ENCODE results near the gene IL17RC. TPM values are rescaled to one million over a fixed set of nuclear protein-coding genes. Genes with fewer than 3 reads are reported as not detected.
"Not testable (repeated sequence)": the region's sequence is repeated elsewhere in the genome, so short reads cannot be mapped to it uniquely, and the experiment has no call there.

Gene IL17RC
- polyA plus RNA-seq, 1 donor: 28.4 TPM

- DNase-seq (ENCODE audit: low read depth): no peak
Observed at GRCh38 chr3:9915254-9916141, 1.4 kb upstream of the IL17RC start.

GRCh38 chr3:9916346-9916733 is 558 bp upstream of the IL17RC start:
- DNase-seq (ENCODE audit: low read depth): no peak

GRCh38 chr3:9917820-9918219 is 922 bp downstream of the IL17RC start:
- no peak for DNase-seq (ENCODE audit: low read depth)

- DNase-seq (ENCODE audit: low read depth): no peak
Observed at GRCh38 chr3:9918261-9919038, 1.6 kb downstream of the IL17RC start.

- DNase-seq (ENCODE audit: low read depth): no peak
Observed at GRCh38 chr3:9928158-9928557, 11.3 kb downstream of the IL17RC start.

- DNase-seq (ENCODE audit: low read depth): no peak
Observed at GRCh38 chr3:9930804-9931418, 14.0 kb downstream of the IL17RC start.

- no peak for DNase-seq (ENCODE audit: low read depth)
Observed at GRCh38 chr3:9932535-9932842, 15.6 kb downstream of the IL17RC start.

- DNase-seq (ENCODE audit: low read depth): no peak
Observed at GRCh38 chr3:9932843-9933560, 16.1 kb downstream of the IL17RC start.

- peak; percentile 74 for DNase-seq (ENCODE audit: low read depth)
Observed at GRCh38 chr3:9933561-9934234, 16.8 kb downstream of the IL17RC start, which contains the start of gene CRELD1. TSS of gene CRELD1 (plus strand) at chr3:9933834. CDS start at chr3:9934439, 605 bp downstream.

GRCh38 chr3:9934235-9934621 is 17.3 kb downstream of the IL17RC start:
- DNase-seq (ENCODE audit: low read depth): no peak

GRCh38 chr3:9934993-9935392 is 18.1 kb downstream of the IL17RC start:
- no peak for DNase-seq (ENCODE audit: low read depth)

- DNase-seq (ENCODE audit: low read depth): no peak
Observed at GRCh38 chr3:9935966-9936510, 19.1 kb downstream of the IL17RC start.

GRCh38 chr3:9937486-9938238 is 20.8 kb downstream of the IL17RC start:
- DNase-seq (ENCODE audit: low read depth): no peak

GRCh38 chr3:9938966-9939365 is 22.1 kb downstream of the IL17RC start:
- DNase-seq (ENCODE audit: low read depth): no peak

- DNase-seq (ENCODE audit: low read depth): not testable (repeated sequence)
Observed at GRCh38 chr3:9939906-9940305, 23.0 kb downstream of the IL17RC start.

- no peak for DNase-seq (ENCODE audit: low read depth)
Observed at GRCh38 chr3:9940746-9941145, 23.8 kb downstream of the IL17RC start.

GRCh38 chr3:9942164-9942563 is 25.3 kb downstream of the IL17RC start:
- DNase-seq (ENCODE audit: low read depth): no peak

- DNase-seq (ENCODE audit: low read depth): no peak
Observed at GRCh38 chr3:9942934-9943690, 26.2 kb downstream of the IL17RC start.

GRCh38 chr3:9944271-9944670 is 27.4 kb downstream of the IL17RC start:
- DNase-seq (ENCODE audit: low read depth): no peak

Data from forelimb muscle (tissue), 1 donor.